ENCODE measurements around the gene MYO9B.
"Not testable (repeated sequence)": the region's sequence is repeated elsewhere in the genome, so short reads cannot be mapped to it uniquely, and the experiment has no call there.

GRCh38 chr19:17106964-17107363, 31.4 kb downstream of the MYO9B start:
- TF ChIP-seq POLR2A, POLR2AphosphoS5 (IDR thresholded peaks at IDR 0.05; ENCODE audit: low read depth, low read length): not testable (repeated sequence)
